ENCODE data around the gene PTPRO.

Gene PTPRO

DNA sequence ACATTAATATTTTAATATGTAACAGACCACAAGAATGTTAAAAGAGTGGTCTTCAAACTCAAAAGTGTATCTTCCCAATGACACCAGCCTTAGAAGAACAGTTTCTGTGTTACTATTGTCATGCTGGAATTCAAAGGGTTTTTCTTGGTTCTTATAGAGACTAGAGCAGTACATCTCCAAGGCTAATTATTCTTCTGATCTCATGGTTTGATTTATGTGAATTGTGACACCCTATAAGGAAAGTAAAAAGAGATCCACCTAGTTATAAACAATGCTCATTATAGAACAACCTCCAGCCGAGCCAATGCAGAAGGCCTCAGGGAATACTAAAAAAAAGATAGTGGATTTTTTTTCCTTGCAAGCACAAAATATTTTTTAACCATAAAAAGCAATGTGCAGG is 65.5 kb downstream of the PTPRO start:
- Histone ChIP-seq H3K4me1 (ENCODE audit: control insufficient read depth, low read length) (no peaks in the 10 kb centered on the region), H3K36me3 (ENCODE audit: control insufficient read depth, low read length) (no peaks in the 10 kb centered on the region), H3K79me2 (ENCODE audit: control insufficient read depth, low read length) (no peaks in the 10 kb centered on the region), H3K27ac (ENCODE audit: low read depth, low read length) (no peak overlapping the region), H3K27me3 (ENCODE audit: control insufficient read depth, low read length) (no peaks in the 10 kb centered on the region), H3F3A (ENCODE audit: control insufficient read depth, insufficient read depth) (no peaks in the 10 kb centered on the region), H3K9me3 (ENCODE audit: control insufficient read depth, insufficient read depth, low read length) (no peaks in the 10 kb centered on the region), H3K9me2 (replicated peaks; ENCODE audit: control insufficient read depth, low read length) (no peaks in the 10 kb centered on the region), H4K20me1 (ENCODE audit: control insufficient read depth, insufficient read depth, low read depth, low read length) (no peaks in the 10 kb centered on the region), H3K4me2 (ENCODE audit: low read length) (no peak overlapping the region), H3K4me3 (ENCODE audit: low read length) (no peak overlapping the region)
- TF ChIP-seq, protein P1, sequence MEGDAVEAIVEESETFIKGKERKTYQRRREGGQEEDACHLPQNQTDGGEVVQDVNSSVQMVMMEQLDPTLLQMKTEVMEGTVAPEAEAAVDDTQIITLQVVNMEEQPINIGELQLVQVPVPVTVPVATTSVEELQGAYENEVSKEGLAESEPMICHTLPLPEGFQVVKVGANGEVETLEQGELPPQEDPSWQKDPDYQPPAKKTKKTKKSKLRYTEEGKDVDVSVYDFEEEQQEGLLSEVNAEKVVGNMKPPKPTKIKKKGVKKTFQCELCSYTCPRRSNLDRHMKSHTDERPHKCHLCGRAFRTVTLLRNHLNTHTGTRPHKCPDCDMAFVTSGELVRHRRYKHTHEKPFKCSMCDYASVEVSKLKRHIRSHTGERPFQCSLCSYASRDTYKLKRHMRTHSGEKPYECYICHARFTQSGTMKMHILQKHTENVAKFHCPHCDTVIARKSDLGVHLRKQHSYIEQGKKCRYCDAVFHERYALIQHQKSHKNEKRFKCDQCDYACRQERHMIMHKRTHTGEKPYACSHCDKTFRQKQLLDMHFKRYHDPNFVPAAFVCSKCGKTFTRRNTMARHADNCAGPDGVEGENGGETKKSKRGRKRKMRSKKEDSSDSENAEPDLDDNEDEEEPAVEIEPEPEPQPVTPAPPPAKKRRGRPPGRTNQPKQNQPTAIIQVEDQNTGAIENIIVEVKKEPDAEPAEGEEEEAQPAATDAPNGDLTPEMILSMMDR (IDR thresholded peaks at IDR 0.05; ENCODE audit: low read depth, low read length, poor library complexity, severe bottlenecking), result no peak
- no peak for TF ChIP-seq EZH2phosphoT487 (IDR thresholded peaks at IDR 0.05; ENCODE audit: borderline replicate concordance, low read length)

DNA sequence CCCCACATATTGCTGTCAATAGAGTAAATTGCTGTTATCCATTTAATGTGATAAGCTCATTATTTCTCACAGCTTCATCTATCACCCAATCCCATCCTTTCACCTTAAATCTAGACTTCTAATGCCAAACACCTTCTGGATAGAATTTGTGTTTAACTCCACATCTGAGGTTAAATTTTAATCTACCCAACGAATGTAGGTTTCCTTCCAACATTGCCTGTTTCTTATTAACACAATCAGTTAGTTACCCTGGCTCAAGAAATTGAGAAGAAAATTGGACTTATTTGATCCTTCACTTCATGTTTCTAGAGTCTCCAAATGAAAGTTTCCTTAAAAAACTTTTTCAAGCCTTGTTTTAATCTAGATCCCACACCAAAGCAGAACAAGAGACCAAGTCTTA is 67.3 kb downstream of the PTPRO start:
- Histone ChIP-seq H3K4me3 (ENCODE audit: low read length) (no peak overlapping the region), H3K27me3 (ENCODE audit: control insufficient read depth, low read length) (no peaks in the 10 kb centered on the region), H3K9me3 (ENCODE audit: control insufficient read depth, insufficient read depth, low read length) (no peaks in the 10 kb centered on the region), H3K79me2 (ENCODE audit: control insufficient read depth, low read length) (no peaks in the 10 kb centered on the region), H3K4me2 (ENCODE audit: low read length) (no peak overlapping the region), H4K20me1 (ENCODE audit: control insufficient read depth, insufficient read depth, low read depth, low read length) (no peaks in the 10 kb centered on the region), H3K4me1 (ENCODE audit: control insufficient read depth, low read length) (no peaks in the 10 kb centered on the region), H3K9me2 (replicated peaks; ENCODE audit: control insufficient read depth, low read length) (no peaks in the 10 kb centered on the region), H3F3A (ENCODE audit: control insufficient read depth, insufficient read depth) (no peaks in the 10 kb centered on the region), H3K27ac (ENCODE audit: low read depth, low read length) (no peak overlapping the region), H3K36me3 (ENCODE audit: control insufficient read depth, low read length) (no peaks in the 10 kb centered on the region)
- TF ChIP-seq EZH2phosphoT487 (IDR thresholded peaks at IDR 0.05; ENCODE audit: borderline replicate concordance, low read length), result no peak
- TF ChIP-seq, protein P1 (IDR thresholded peaks at IDR 0.05; ENCODE audit: low read depth, low read length, poor library complexity, severe bottlenecking), result no peak

- Histone ChIP-seq H4K20me1 (ENCODE audit: control insufficient read depth, insufficient read depth, low read depth, low read length) (no peaks in the 10 kb centered on the region), H3K27ac (ENCODE audit: low read depth, low read length) (no peak overlapping the region), H3K4me1 (ENCODE audit: control insufficient read depth, low read length) (no peaks in the 10 kb centered on the region), H3F3A (ENCODE audit: control insufficient read depth, insufficient read depth) (no peaks in the 10 kb centered on the region), H3K4me2 (ENCODE audit: low read length) (no peak overlapping the region), H3K9me3 (ENCODE audit: control insufficient read depth, insufficient read depth, low read length) (no peaks in the 10 kb centered on the region), H3K36me3 (ENCODE audit: control insufficient read depth, low read length) (no peaks in the 10 kb centered on the region), H3K79me2 (ENCODE audit: control insufficient read depth, low read length) (no peaks in the 10 kb centered on the region), H3K9me2 (replicated peaks; ENCODE audit: control insufficient read depth, low read length) (no peaks in the 10 kb centered on the region), H3K27me3 (ENCODE audit: control insufficient read depth, low read length) (no peaks in the 10 kb centered on the region), H3K4me3 (ENCODE audit: low read length) (no peak overlapping the region)
- no peak for TF ChIP-seq EZH2phosphoT487 (IDR thresholded peaks at IDR 0.05; ENCODE audit: borderline replicate concordance, low read length)
- TF ChIP-seq, protein P1 (IDR thresholded peaks at IDR 0.05; ENCODE audit: low read depth, low read length, poor library complexity, severe bottlenecking), result no peak
Measured at GRCh38 chr12:15393037-15393436, 70.7 kb downstream of the PTPRO start.

DNA sequence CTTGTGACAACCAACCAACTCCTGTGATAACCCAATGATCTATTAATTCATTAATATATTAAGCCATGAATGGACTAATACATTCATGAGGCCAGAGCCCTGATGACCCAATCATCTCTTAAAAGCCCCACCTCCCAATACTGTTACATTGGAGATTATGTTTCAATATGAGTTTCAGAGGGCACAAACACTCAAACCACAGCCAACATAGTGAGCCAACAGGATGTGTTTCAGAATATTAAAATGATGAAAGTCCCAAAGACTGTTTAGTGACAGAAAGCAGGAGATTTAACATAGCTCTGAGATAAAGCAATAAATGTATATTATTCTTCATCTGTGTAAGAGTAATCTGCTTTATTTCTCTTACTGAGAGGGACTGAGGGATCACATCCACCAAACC is 71.7 kb downstream of the PTPRO start:
- no peak overlapping the region for H3K4me2 ChIP-seq (ENCODE audit: low read length)
- H3K79me2 ChIP-seq (ENCODE audit: control insufficient read depth, low read length), result no peaks in the 10 kb centered on the region
- H3F3A ChIP-seq (ENCODE audit: control insufficient read depth, insufficient read depth), result no peaks in the 10 kb centered on the region
- TF ChIP-seq EZH2phosphoT487 (IDR thresholded peaks at IDR 0.05; ENCODE audit: borderline replicate concordance, low read length), result no peak
- TF ChIP-seq, protein P1 (IDR thresholded peaks at IDR 0.05; ENCODE audit: low read depth, low read length, poor library complexity, severe bottlenecking), result no peak
- no peaks in the 10 kb centered on the region for H3K36me3 ChIP-seq (ENCODE audit: control insufficient read depth, low read length)
- H3K4me3 ChIP-seq (ENCODE audit: low read length), result no peak overlapping the region
- no peaks in the 10 kb centered on the region for H3K4me1 ChIP-seq (ENCODE audit: control insufficient read depth, low read length)
- H3K9me2 ChIP-seq (replicated peaks; ENCODE audit: control insufficient read depth, low read length), result no peaks in the 10 kb centered on the region
- no peaks in the 10 kb centered on the region for H4K20me1 ChIP-seq (ENCODE audit: control insufficient read depth, insufficient read depth, low read depth, low read length)
- H3K27me3 ChIP-seq (ENCODE audit: control insufficient read depth, low read length), result no peaks in the 10 kb centered on the region
- H3K9me3 ChIP-seq (ENCODE audit: control insufficient read depth, insufficient read depth, low read length), result no peaks in the 10 kb centered on the region
- H3K27ac ChIP-seq (ENCODE audit: low read depth, low read length), result no peak overlapping the region
